ENCODE measurements around the gene EIF4G3. TPM values are rescaled to one million over a fixed set of nuclear protein-coding genes. Genes with fewer than 3 reads are reported as not detected.
"Not testable (repeated sequence)": the region's sequence is repeated elsewhere in the genome, so short reads cannot be mapped to it uniquely, and the experiment has no call there.

EIF4G3 gene
- total and polyA plus RNA-seq, 3 experiments from 2014 or later: 13.0 to 51.3 (median 46.8) TPM

GRCh38 chr1:21098186-21098915 is 78.3 kb downstream of the EIF4G3 start:
- Histone ChIP-seq H3K27ac (ENCODE audit: low read depth, low read length) (no peak overlapping the region), H3K4me1 (ENCODE audit: insufficient read depth, low read length) (no peaks in the 10 kb centered on the region), H3K36me3 (ENCODE audit: insufficient read depth, low read length) (no peaks in the 10 kb centered on the region), H3K9me3 (ENCODE audit: low read length) (no peaks in the 10 kb centered on the region), H3K27me3 (ENCODE audit: insufficient read depth, low read length, poor library complexity, severe bottlenecking) (no peaks in the 10 kb centered on the region), H3K4me3 (ENCODE audit: low read length) (no peak overlapping the region)
- H3K4me3 Mint-ChIP-seq: no peak overlapping the region
- H3K4me1 Mint-ChIP-seq: peaks cover 0 to 5% (median 3%) of the 10 kb centered on the region in 3 donors
- H3K27ac Mint-ChIP-seq: peak overlapping the region in 3 of 8 donors; percentile 5 to 50 (median 36)
- ChIA-PET POLR2A (no interaction called here), CTCF (no interaction called here)
- peaks cover 11 to 30% (median 24%) of the 10 kb centered on the region in 3 donors for H3K36me3 Mint-ChIP-seq
- H3K27me3 Mint-ChIP-seq: no peaks in the 10 kb centered on the region
- DNase-seq: no peak
- H3K9me3 Mint-ChIP-seq: peaks cover 0 to 2% (median 0%) of the 10 kb centered on the region in 5 donors

- no peak overlapping the region for H3K27ac Mint-ChIP-seq
- Histone ChIP-seq H3K4me3 (ENCODE audit: low read length) (no peak overlapping the region), H3K9me3 (ENCODE audit: low read length) (no peaks in the 10 kb centered on the region), H3K27ac (ENCODE audit: low read depth, low read length) (no peak overlapping the region), H3K36me3 (ENCODE audit: insufficient read depth, low read length) (no peaks in the 10 kb centered on the region), H3K27me3 (ENCODE audit: insufficient read depth, low read length, poor library complexity, severe bottlenecking) (no peaks in the 10 kb centered on the region), H3K4me1 (ENCODE audit: insufficient read depth, low read length) (no peaks in the 10 kb centered on the region)
- H3K4me3 Mint-ChIP-seq: no peak overlapping the region
- H3K4me1 Mint-ChIP-seq: peaks cover 0 to 5% (median 3%) of the 10 kb centered on the region in 3 donors
- ChIA-PET POLR2A (no interaction called here), CTCF (no interaction called here)
- no peaks in the 10 kb centered on the region for H3K27me3 Mint-ChIP-seq
- H3K9me3 Mint-ChIP-seq: peaks cover 0 to 2% (median 0%) of the 10 kb centered on the region in 5 donors
- no peak for DNase-seq
- H3K36me3 Mint-ChIP-seq: peaks cover 11 to 31% (median 21%) of the 10 kb centered on the region in 3 donors
Measured at GRCh38 chr1:21097729-21098128, 79.0 kb downstream of the EIF4G3 start.

DNA sequence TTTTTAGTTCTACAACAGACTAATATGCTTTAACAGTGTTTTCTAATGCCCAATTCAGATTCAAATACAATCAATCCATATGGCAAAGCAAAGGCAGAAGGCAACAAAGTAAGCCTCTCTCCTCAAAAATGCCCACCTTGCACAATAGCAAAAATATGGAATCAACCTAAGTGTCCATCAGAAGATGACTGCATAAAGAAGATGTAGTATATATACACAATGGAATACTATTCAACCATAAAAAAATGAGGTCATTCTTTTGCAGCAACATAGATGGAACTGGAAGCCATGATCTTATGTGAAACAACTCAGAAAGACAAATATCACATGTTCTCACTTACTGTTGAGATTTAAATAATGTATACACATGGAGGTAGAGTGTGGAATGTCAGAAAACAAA is 80.7 kb downstream of the EIF4G3 start:
- ChIA-PET CTCF (no interaction called here), POLR2A (no interaction called here)
- H3K9me3 Mint-ChIP-seq: peaks cover 0 to 2% (median 0%) of the 10 kb centered on the region in 5 donors
- Histone ChIP-seq H3K27ac (ENCODE audit: low read depth, low read length) (no peak overlapping the region), H3K36me3 (ENCODE audit: insufficient read depth, low read length) (no peaks in the 10 kb centered on the region), H3K4me3 (ENCODE audit: low read length) (no peak overlapping the region), H3K4me1 (ENCODE audit: insufficient read depth, low read length) (no peaks in the 10 kb centered on the region), H3K9me3 (ENCODE audit: low read length) (no peaks in the 10 kb centered on the region), H3K27me3 (ENCODE audit: insufficient read depth, low read length, poor library complexity, severe bottlenecking) (no peaks in the 10 kb centered on the region)
- H3K4me3 Mint-ChIP-seq: no peak overlapping the region
- peaks cover 0 to 8% (median 3%) of the 10 kb centered on the region in 3 donors for H3K4me1 Mint-ChIP-seq
- H3K36me3 Mint-ChIP-seq: peaks cover 16 to 34% (median 23%) of the 10 kb centered on the region in 3 donors
- no peaks in the 10 kb centered on the region for H3K27me3 Mint-ChIP-seq
- no peak for DNase-seq
- no peak overlapping the region for H3K27ac Mint-ChIP-seq

GRCh38 chr1:21094282-21094681 is 82.4 kb downstream of the EIF4G3 start:
- H3K27ac Mint-ChIP-seq; H3K9me3 ChIP-seq (ENCODE audit: low read length); H3K36me3 ChIP-seq (ENCODE audit: insufficient read depth, low read length); H3K27ac ChIP-seq (ENCODE audit: low read depth, low read length); H3K9me3 Mint-ChIP-seq; H3K4me1 Mint-ChIP-seq; POLR2A ChIA-PET; H3K4me1 ChIP-seq (ENCODE audit: insufficient read depth, low read length); H3K4me3 Mint-ChIP-seq; H3K27me3 Mint-ChIP-seq; CTCF ChIA-PET; DNase-seq; H3K27me3 ChIP-seq (ENCODE audit: insufficient read depth, low read length, poor library complexity, severe bottlenecking); H3K4me3 ChIP-seq (ENCODE audit: low read length): not testable (repeated sequence)
- peaks cover 16 to 28% (median 18%) of the 10 kb centered on the region in 3 donors for H3K36me3 Mint-ChIP-seq

GRCh38 chr1:21093271-21093958 is 83.3 kb downstream of the EIF4G3 start:
- H3K4me1 ChIP-seq (ENCODE audit: insufficient read depth, low read length); POLR2A ChIA-PET; H3K27ac ChIP-seq (ENCODE audit: low read depth, low read length); DNase-seq; H3K36me3 ChIP-seq (ENCODE audit: insufficient read depth, low read length); H3K9me3 ChIP-seq (ENCODE audit: low read length); H3K27me3 ChIP-seq (ENCODE audit: insufficient read depth, low read length, poor library complexity, severe bottlenecking); H3K4me3 Mint-ChIP-seq; H3K27me3 Mint-ChIP-seq; CTCF ChIA-PET; H3K9me3 Mint-ChIP-seq; H3K4me1 Mint-ChIP-seq; H3K4me3 ChIP-seq (ENCODE audit: low read length): not testable (repeated sequence)
- peak overlapping the region in 1 of 8 donors; percentile 2 for H3K27ac Mint-ChIP-seq
- H3K36me3 Mint-ChIP-seq: peaks cover 16 to 29% (median 19%) of the 10 kb centered on the region in 3 donors

GRCh38 chr1:21092545-21092944 is 84.2 kb downstream of the EIF4G3 start:
- H3K27me3 Mint-ChIP-seq; H3K4me1 ChIP-seq (ENCODE audit: insufficient read depth, low read length); H3K4me1 Mint-ChIP-seq; H3K27me3 ChIP-seq (ENCODE audit: insufficient read depth, low read length, poor library complexity, severe bottlenecking); H3K4me3 Mint-ChIP-seq; H3K36me3 ChIP-seq (ENCODE audit: insufficient read depth, low read length); H3K9me3 ChIP-seq (ENCODE audit: low read length); H3K27ac Mint-ChIP-seq; DNase-seq; POLR2A ChIA-PET; H3K4me3 ChIP-seq (ENCODE audit: low read length); H3K27ac ChIP-seq (ENCODE audit: low read depth, low read length); H3K9me3 Mint-ChIP-seq; CTCF ChIA-PET: not testable (repeated sequence)
- peaks cover 16 to 31% (median 19%) of the 10 kb centered on the region in 3 donors for H3K36me3 Mint-ChIP-seq

- H3K27me3 ChIP-seq (ENCODE audit: insufficient read depth, low read length, poor library complexity, severe bottlenecking); H3K27ac Mint-ChIP-seq; H3K27ac ChIP-seq (ENCODE audit: low read depth, low read length); H3K36me3 ChIP-seq (ENCODE audit: insufficient read depth, low read length); H3K9me3 Mint-ChIP-seq; H3K4me1 Mint-ChIP-seq; CTCF ChIA-PET; H3K4me3 Mint-ChIP-seq; H3K4me3 ChIP-seq (ENCODE audit: low read length); DNase-seq; H3K27me3 Mint-ChIP-seq; H3K4me1 ChIP-seq (ENCODE audit: insufficient read depth, low read length); H3K9me3 ChIP-seq (ENCODE audit: low read length): not testable (repeated sequence)
- H3K36me3 Mint-ChIP-seq: peaks cover 16 to 36% (median 19%) of the 10 kb centered on the region in 3 donors
- POLR2A ChIA-PET: interaction anchor here (0.6 kb wide), 1 partner anchor 16 kb away, joined by 7 read pairs; no protein-coding TSS in a partner anchor
Measured at GRCh38 chr1:21091053-21091690, 85.5 kb downstream of the EIF4G3 start.

DNA sequence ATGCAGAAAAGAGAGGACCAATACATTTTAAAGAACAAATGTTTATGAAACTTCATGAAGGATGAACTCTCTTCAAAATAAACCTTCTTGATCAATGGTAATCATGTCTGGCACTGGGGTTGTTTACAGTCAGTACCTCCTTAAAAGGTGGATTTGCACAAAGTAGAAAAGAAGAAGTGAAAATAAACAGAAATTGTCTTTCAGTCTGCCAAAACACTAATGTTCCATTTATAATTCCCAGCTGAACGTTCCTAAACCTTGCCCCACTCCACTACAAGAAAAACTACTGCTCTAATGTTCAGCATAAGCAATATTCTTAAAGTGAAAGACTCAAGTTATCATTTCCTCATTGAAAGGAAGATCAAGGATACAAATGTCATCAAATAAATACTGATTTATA is 86.2 kb downstream of the EIF4G3 start:
- no peaks in the 10 kb centered on the region for H3K27me3 ChIP-seq (ENCODE audit: insufficient read depth, low read length, poor library complexity, severe bottlenecking)
- Mint-ChIP-seq H3K27ac (peak overlapping the region in 2 of 8 donors; percentile 14 to 42), H3K36me3 (peaks cover 14 to 36% (median 19%) of the 10 kb centered on the region in 3 donors), H3K4me1 (peaks cover 3 to 7% (median 7%) of the 10 kb centered on the region in 3 donors), H3K27me3 (no peaks in the 10 kb centered on the region), H3K4me3 (no peak overlapping the region), H3K9me3 (peaks cover 0 to 2% (median 0%) of the 10 kb centered on the region in 5 donors)
- no peaks in the 10 kb centered on the region for H3K9me3 ChIP-seq (ENCODE audit: low read length)
- no peaks in the 10 kb centered on the region for H3K36me3 ChIP-seq (ENCODE audit: insufficient read depth, low read length)
- no peak for DNase-seq
- ChIA-PET POLR2A (no interaction called here), CTCF (no interaction called here)
- no peaks in the 10 kb centered on the region for H3K4me1 ChIP-seq (ENCODE audit: insufficient read depth, low read length)
- H3K27ac ChIP-seq (ENCODE audit: low read depth, low read length): no peak overlapping the region
- no peak overlapping the region for H3K4me3 ChIP-seq (ENCODE audit: low read length)
